ENCODE measurements around the gene YIPF4. TPM values are rescaled to one million over a fixed set of nuclear protein-coding genes. Genes with fewer than 3 reads are reported as not detected.

Gene YIPF4
- total and polyA plus RNA-seq, 2 of the 4 experiments (the other 2 are of a cell fraction), result 3.6 to 6.8 TPM

GRCh38 chr2:32249731-32250236, 27.9 kb upstream of the YIPF4 start:
- Histone ChIP-seq H3K79me1 (ENCODE audit: low read depth in 1 of 2, low read length in 2 of 2) (no peaks in the 10 kb centered on the region), H4K91ac (ENCODE audit: insufficient read depth, low read depth, low read length) (no peak overlapping the region), H3K27ac (ENCODE audit: insufficient read depth, low read length) (no peak overlapping the region), H3K4me3 (ENCODE audit: insufficient read depth, low read depth, low read length) (no peak overlapping the region), H4K8ac (ENCODE audit: low read depth in 2 of 2, low read length in 2 of 2) (no peak overlapping the region), H3K4me2 (ENCODE audit: low read depth, low read length) (no peak overlapping the region), H3K9me1 (ENCODE audit: insufficient read depth, low read length) (no peaks in the 10 kb centered on the region), H2BK15ac (ENCODE audit: low read depth, low read length) (no peak overlapping the region), H3K23ac (ENCODE audit: low read depth, low read length) (no peak overlapping the region), H3K9ac (ENCODE audit: low read depth, low read length) (no peak overlapping the region), H3K56ac (ENCODE audit: extremely low read depth, insufficient read depth, low read length) (no peak overlapping the region), H3K14ac (replicated peaks; ENCODE audit: low read depth, low read length) (no peak overlapping the region), H3K9me3 (ENCODE audit: control insufficient read depth, insufficient read depth, low read length) (no peaks in the 10 kb centered on the region), H2BK120ac (ENCODE audit: low read depth, low read length) (no peak overlapping the region), H2AK5ac (ENCODE audit: low read depth, low read length) (no peak overlapping the region), H2BK5ac (ENCODE audit: low read depth, low read length, poor library complexity, severe bottlenecking) (no peak overlapping the region), H2AFZ (replicated peaks; ENCODE audit: low read length, poor library complexity) (no peak overlapping the region), H4K5ac (ENCODE audit: low read depth, low read length) (no peak overlapping the region), H3K18ac (ENCODE audit: low read depth, low read length) (no peak overlapping the region), H2BK20ac (ENCODE audit: low read depth, low read length) (no peak overlapping the region), H3K4ac (ENCODE audit: low read depth, low read length) (no peak overlapping the region), H3K36me3 (ENCODE audit: control insufficient read depth, insufficient read depth, low read length) (no peaks in the 10 kb centered on the region), H4K20me1 (ENCODE audit: insufficient read depth, low read length) (no peaks in the 10 kb centered on the region), H2AK9ac (replicated peaks; ENCODE audit: low read depth, low read length, poor library complexity) (no peak overlapping the region), H3K4me1 (ENCODE audit: control insufficient read depth, insufficient read depth, low read length) (no peaks in the 10 kb centered on the region), H3K27me3 (ENCODE audit: control insufficient read depth, insufficient read depth, low read length) (no peaks in the 10 kb centered on the region)
- ChIA-PET CTCF (no interaction called here), POLR2A (ENCODE audit: unreplicated experiment) (no interaction called here)
- TF ChIP-seq MAZ (IDR thresholded peaks at IDR 0.05; ENCODE audit: borderline replicate concordance, low read depth, low read length), result no peak
- no peak for TF ChIP-seq CTCF (conservative IDR thresholded peaks at IDR 0.05; ENCODE audit: low read depth, low read length)
- TF ChIP-seq BHLHE40 (IDR thresholded peaks at IDR 0.05; ENCODE audit: low read depth, low read length), result no peak
- no peak for TF ChIP-seq RCOR1 (IDR thresholded peaks at IDR 0.05; ENCODE audit: insufficient replicate concordance, low read length)
- no peak for TF ChIP-seq POLR2A (IDR thresholded peaks at IDR 0.05; ENCODE audit: low read depth, low read length)
- no peak for TF ChIP-seq SMC3 (IDR thresholded peaks at IDR 0.05; ENCODE audit: low read depth, low read length)
- TF ChIP-seq MXI1 (IDR thresholded peaks at IDR 0.05; ENCODE audit: borderline replicate concordance, low read depth, low read length), result no peak
- no peak for TF ChIP-seq FOS (IDR thresholded peaks at IDR 0.05; ENCODE audit: low read depth, low read length)
- TF ChIP-seq MAFK (IDR thresholded peaks at IDR 0.05; ENCODE audit: low read depth, low read length), result no peak
- no peak for TF ChIP-seq RFX5 (IDR thresholded peaks at IDR 0.05; ENCODE audit: low read depth, low read length)
- no peak for TF ChIP-seq CHD1 (IDR thresholded peaks at IDR 0.05; ENCODE audit: low read depth, low read length)
- intact Hi-C loops (cut with micrococcal nuclease), result no loop called here
- 100% methylated on average over 1 of the region's 2 CpGs; no CpG with 5 or more reads in 1 of the 2 experiments for WGBS, 2 experiments (ENCODE audit: extremely low coverage in 2 of 2, insufficient read length in 1 of 2)
- dilution Hi-C loops (cut with HindIII; ENCODE audit: low sequenced_read_pairs, unreplicated experiment), result no loop called here
- BruUV-seq (replicated peaks), result no TSS peak
- in situ Hi-C loops (cut with MboI; ENCODE audit: low sequenced_read_pairs), result no loop called here
- DNase-seq (no peak), ATAC-seq (ENCODE audit: low read depth) (peak; percentile 31)

Measured in IMR-90 (cell line).